ENCODE results near the gene PACRG.

DNA sequence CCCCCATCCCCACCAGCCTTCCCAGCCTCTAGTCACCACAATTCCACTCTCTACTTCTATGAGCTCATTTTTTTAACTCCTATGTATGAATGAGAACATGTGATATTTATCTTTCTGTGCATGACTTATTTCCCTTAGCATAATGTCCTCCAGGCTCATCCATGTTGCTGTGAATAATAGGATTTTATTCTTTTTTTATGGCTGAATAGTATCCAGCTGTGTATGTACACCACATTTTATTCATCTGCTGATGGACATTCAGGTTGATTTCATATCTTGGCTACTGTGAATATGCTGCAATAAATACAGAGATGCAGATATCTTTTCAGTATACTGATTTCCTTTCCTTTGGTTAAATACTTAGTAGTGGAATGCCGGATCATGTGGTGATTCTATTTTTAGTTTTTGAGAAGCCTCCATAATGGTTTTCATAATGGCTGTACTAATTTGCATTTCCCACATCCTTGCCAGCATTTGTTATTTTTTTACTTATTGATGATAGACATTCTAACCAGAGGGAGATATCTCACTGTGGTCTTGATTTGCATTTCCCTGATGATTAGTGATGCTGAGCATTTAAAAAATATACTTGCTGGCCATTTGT lies 194.9 kb downstream of the PACRG start:
- TF ChIP-seq RCOR1 (conservative IDR thresholded peaks at IDR 0.05; ENCODE audit: low read depth, low read length) (no peak), CHD2 (IDR thresholded peaks at IDR 0.05; ENCODE audit: borderline replicate concordance, low read depth, low read length) (no peak), BHLHE40 (IDR thresholded peaks at IDR 0.05; ENCODE audit: borderline replicate concordance in 1 of 2, low read depth in 2 of 2, low read length in 1 of 2) (no peak), ZNF207 (IDR thresholded peaks at IDR 0.05; ENCODE audit: borderline replicate concordance) (no peak), RFX5 (IDR thresholded peaks at IDR 0.05; ENCODE audit: low read depth, low read length) (no peak), MTA3 (IDR thresholded peaks at IDR 0.05; ENCODE audit: borderline replicate concordance, low read length) (no peak), SUZ12 (IDR thresholded peaks at IDR 0.05; ENCODE audit: unreplicated experiment) (no peak), POLR2A (IDR thresholded peaks at IDR 0.05; ENCODE audit: low read depth, low read length) (no peak), ZNF274 (IDR thresholded peaks at IDR 0.05; ENCODE audit: insufficient read depth, insufficient read length) (no peak), CEBPB (IDR thresholded peaks at IDR 0.05; ENCODE audit: borderline replicate concordance in 1 of 2, low read depth in 2 of 2, low read length in 2 of 2) (no peak), EP300 (IDR thresholded peaks at IDR 0.05; ENCODE audit: borderline replicate concordance in 1 of 2, control insufficient read depth in 1 of 2, low read depth in 2 of 2, low read length in 2 of 2) (no peak)
- TF ChIP-seq, protein P1, sequence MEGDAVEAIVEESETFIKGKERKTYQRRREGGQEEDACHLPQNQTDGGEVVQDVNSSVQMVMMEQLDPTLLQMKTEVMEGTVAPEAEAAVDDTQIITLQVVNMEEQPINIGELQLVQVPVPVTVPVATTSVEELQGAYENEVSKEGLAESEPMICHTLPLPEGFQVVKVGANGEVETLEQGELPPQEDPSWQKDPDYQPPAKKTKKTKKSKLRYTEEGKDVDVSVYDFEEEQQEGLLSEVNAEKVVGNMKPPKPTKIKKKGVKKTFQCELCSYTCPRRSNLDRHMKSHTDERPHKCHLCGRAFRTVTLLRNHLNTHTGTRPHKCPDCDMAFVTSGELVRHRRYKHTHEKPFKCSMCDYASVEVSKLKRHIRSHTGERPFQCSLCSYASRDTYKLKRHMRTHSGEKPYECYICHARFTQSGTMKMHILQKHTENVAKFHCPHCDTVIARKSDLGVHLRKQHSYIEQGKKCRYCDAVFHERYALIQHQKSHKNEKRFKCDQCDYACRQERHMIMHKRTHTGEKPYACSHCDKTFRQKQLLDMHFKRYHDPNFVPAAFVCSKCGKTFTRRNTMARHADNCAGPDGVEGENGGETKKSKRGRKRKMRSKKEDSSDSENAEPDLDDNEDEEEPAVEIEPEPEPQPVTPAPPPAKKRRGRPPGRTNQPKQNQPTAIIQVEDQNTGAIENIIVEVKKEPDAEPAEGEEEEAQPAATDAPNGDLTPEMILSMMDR (IDR thresholded peaks at IDR 0.05 in 2 of 3, conservative IDR thresholded peaks at IDR 0.05 in 1 of 3; ENCODE audit: control insufficient read depth in 2 of 3, extremely low read depth in 1 of 3, insufficient read depth in 1 of 3, low read depth in 3 of 3, low read length in 3 of 3): no peak
- TF ChIP-seq, protein P2, sequence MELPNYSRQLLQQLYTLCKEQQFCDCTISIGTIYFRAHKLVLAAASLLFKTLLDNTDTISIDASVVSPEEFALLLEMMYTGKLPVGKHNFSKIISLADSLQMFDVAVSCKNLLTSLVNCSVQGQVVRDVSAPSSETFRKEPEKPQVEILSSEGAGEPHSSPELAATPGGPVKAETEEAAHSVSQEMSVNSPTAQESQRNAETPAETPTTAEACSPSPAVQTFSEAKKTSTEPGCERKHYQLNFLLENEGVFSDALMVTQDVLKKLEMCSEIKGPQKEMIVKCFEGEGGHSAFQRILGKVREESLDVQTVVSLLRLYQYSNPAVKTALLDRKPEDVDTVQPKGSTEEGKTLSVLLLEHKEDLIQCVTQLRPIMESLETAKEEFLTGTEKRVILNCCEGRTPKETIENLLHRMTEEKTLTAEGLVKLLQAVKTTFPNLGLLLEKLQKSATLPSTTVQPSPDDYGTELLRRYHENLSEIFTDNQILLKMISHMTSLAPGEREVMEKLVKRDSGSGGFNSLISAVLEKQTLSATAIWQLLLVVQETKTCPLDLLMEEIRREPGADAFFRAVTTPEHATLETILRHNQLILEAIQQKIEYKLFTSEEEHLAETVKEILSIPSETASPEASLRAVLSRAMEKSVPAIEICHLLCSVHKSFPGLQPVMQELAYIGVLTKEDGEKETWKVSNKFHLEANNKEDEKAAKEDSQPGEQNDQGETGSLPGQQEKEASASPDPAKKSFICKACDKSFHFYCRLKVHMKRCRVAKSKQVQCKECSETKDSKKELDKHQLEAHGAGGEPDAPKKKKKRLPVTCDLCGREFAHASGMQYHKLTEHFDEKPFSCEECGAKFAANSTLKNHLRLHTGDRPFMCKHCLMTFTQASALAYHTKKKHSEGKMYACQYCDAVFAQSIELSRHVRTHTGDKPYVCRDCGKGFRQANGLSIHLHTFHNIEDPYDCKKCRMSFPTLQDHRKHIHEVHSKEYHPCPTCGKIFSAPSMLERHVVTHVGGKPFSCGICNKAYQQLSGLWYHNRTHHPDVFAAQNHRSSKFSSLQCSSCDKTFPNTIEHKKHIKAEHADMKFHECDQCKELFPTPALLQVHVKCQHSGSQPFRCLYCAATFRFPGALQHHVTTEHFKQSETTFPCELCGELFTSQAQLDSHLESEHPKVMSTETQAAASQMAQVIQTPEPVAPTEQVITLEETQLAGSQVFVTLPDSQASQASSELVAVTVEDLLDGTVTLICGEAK (IDR thresholded peaks at IDR 0.05; ENCODE audit: borderline replicate concordance): no peak
